HepG2 (cell line): ENCODE measurements around the gene SRGAP3. TPM values are rescaled to one million over a fixed set of nuclear protein-coding genes. Genes with fewer than 3 reads are reported as not detected.

Source experiments
- ATAC-seq: fragments of 200-7000 bp; cut with Tn5 transposase; 3 replicates; pipeline ENCODE4 v1.9.1; 2020; ENCODE audit warnings: mild to moderate bottlenecking, moderate library complexity
- BruUV-seq: library from RNA; stranded (reverse); fragments of 400-500 nt; replicated peaks from 2 replicates; lab custom pipeline; 2021; lab: Mats Ljungman, UMichigan
- CTCF ChIA-PET: fragments of 300-600 bp; formaldehyde crosslinking; extraction: SDS; loops from one replicate; lab custom pipeline; 2021; ENCODE audit warnings: low total read pairs, inconsistent platforms, low intra/inter-chr PET ratio; lab: Yijun Ruan, JAX
- POLR2A ChIA-PET: fragments of 350-600 bp; sonication (Branson Sonifier 250); formaldehyde crosslinking; loops from one replicate; lab custom pipeline; 2020; ENCODE audit warnings: antibody characterized with exemption, inconsistent platforms; lab: Yijun Ruan, JAX
- DNase-seq: peaks from one replicate; pipeline ENCODE4 v3.0.0-alpha.2; 2015; ENCODE audit warnings: low spot score
- FAIRE-seq: peaks from 3 replicates; lab custom pipeline; 2011; peaks lifted over from hg19 to GRCh38; lab: Jason Lieb, UNC
- H2AFZ ChIP-seq: one replicate; pipeline ENCODE4 v1.6.1; 2011; ENCODE audit warnings: low read length, inconsistent platforms
- H3K27ac ChIP-seq: fragments of 300-600 bp; 3 replicates; pipeline ENCODE4 v1.8.0; 2011; ENCODE audit warnings: mixed run types, mild to moderate bottlenecking, mixed read lengths, low read length, inconsistent platforms; ENCODE audit not compliant: insufficient read depth; ENCODE audit errors: extremely low read length
- H3K27me3 ChIP-seq, 2 experiments: fragments of 200-600 bp in 1 of 2; 2 replicates in 1 of 2; 3 replicates in 1 of 2; pipeline versions ENCODE4 v1.6.0 to v1.8.0; 2011; ENCODE audit warnings: low read length in 2 of 2, mild to moderate bottlenecking in 2 of 2, moderate library complexity in 2 of 2, inconsistent platforms in 1 of 2; ENCODE audit not compliant: insufficient read depth in 2 of 2, control insufficient read depth in 1 of 2
- H3K36me3 ChIP-seq, 2 experiments: fragments of 200-600 bp in 1 of 2; replicated peaks in 1 of 2; 2 replicates in 1 of 2; 3 replicates in 1 of 2; pipeline versions ENCODE4 v1.5.1 to v1.8.0; 2011; ENCODE audit warnings: low read length in 2 of 2, inconsistent platforms in 1 of 2; ENCODE audit not compliant: insufficient read depth in 2 of 2, control insufficient read depth in 1 of 2
- H3K4me1 ChIP-seq: 2 replicates; pipeline ENCODE4 v1.5.1; 2012; ENCODE audit warnings: low read length, inconsistent platforms; ENCODE audit not compliant: insufficient read depth
- H3K4me2 ChIP-seq: 2 replicates; pipeline ENCODE4 v1.6.0; 2011; ENCODE audit warnings: low read depth, low read length, inconsistent platforms
- H3K4me3 ChIP-seq, 3 experiments: fragments of 200-600 bp in 1 of 3; sonication (generic), shearing (Covaris generic) in 1 of 3; replicated peaks in 1 of 3; 2 replicates each; pipeline ENCODE4 v1.5.1; 2011 to 2016; ENCODE audit warnings: low read length in 3 of 3, inconsistent platforms in 2 of 3, low read depth in 2 of 3, mild to moderate bottlenecking in 2 of 3, control low read depth in 1 of 3, mixed read lengths in 1 of 3; ENCODE audit not compliant: insufficient read depth in 1 of 3
- H3K79me2 ChIP-seq: one replicate; pipeline ENCODE4 v1.6.1; 2011; ENCODE audit warnings: low read length, inconsistent platforms; ENCODE audit not compliant: insufficient read depth
- H3K9ac ChIP-seq: 2 replicates; pipeline ENCODE4 v1.6.0; 2011; ENCODE audit warnings: mild to moderate bottlenecking, low read depth, low read length, inconsistent platforms; ENCODE audit not compliant: insufficient read depth
- H3K9me3 ChIP-seq: 2 replicates; pipeline ENCODE4 v1.5.1; 2012; ENCODE audit warnings: mild to moderate bottlenecking, low read length
- H4K20me1 ChIP-seq: 2 replicates; pipeline ENCODE4 v1.6.0; 2011; ENCODE audit warnings: inconsistent platforms, mild to moderate bottlenecking, low read length, moderate library complexity; ENCODE audit not compliant: insufficient read depth
- ATAD3A ChIP-seq: sonication (generic); formaldehyde crosslinking; IDR thresholded peaks from 2 replicates; pipeline ENCODE4 v1.4.0; 2020; ENCODE audit warnings: missing genetic modification reagents
- HNRNPK ChIP-seq: fragments of 200-400 bp; formaldehyde crosslinking; IDR thresholded peaks from 2 replicates; pipeline ENCODE4 v1.6.1; 2018; ENCODE audit warnings: low read length, low read depth, moderate library complexity, mild to moderate bottlenecking; ENCODE audit not compliant: poor library complexity, severe bottlenecking
- MTA3 ChIP-seq: sonication (generic); formaldehyde crosslinking; IDR thresholded peaks from 2 replicates; pipeline ENCODE4 v1.4.0; 2020; ENCODE audit warnings: missing genetic modification reagents
- XRCC5 ChIP-seq: fragments of 200-400 bp; formaldehyde crosslinking; optimal IDR thresholded peaks from 2 replicates; pipeline ENCODE3; 2017; ENCODE audit warnings: mild to moderate bottlenecking, low read length
- ZNF251 ChIP-seq: sonication (generic); formaldehyde crosslinking; IDR thresholded peaks from 2 replicates; pipeline ENCODE4 v1.9.0; 2021; ENCODE audit warnings: mild to moderate bottlenecking, missing genetic modification reagents
- ZNF607 ChIP-seq: sonication (generic); formaldehyde crosslinking; IDR thresholded peaks from 2 replicates; pipeline ENCODE4 v1.5.1; 2020; ENCODE audit warnings: missing genetic modification reagents, mild to moderate bottlenecking, borderline replicate concordance
- ZNF652 ChIP-seq: IDR thresholded peaks from 2 replicates; pipeline ENCODE4 v1.6.1; 2016; ENCODE audit warnings: low read depth, borderline replicate concordance
- WGBS: methylation state at CpG from one replicate; pipeline ENCODE4 v1.1.6; 2017; ENCODE audit warnings: low lambda C conversion rate; 5-methylcytosine and 5-hydroxymethylcytosine counted together
- in situ Hi-C: cut with HindIII; loops from 2 replicates; pipeline ENCODE4 v1.10.0; 2017; ENCODE audit warnings: low pct_unique_long_range_greater_than_20kb; ENCODE audit not compliant: extremely low pct_ligation_motif_present
- intact Hi-C: fragments of 100-400 bp; cut with micrococcal nuclease; formaldehyde crosslinking; loops from one replicate; pipeline ENCODE4 v1.10.0; 2022; ENCODE audit not compliant: unreplicated experiment
- polyA plus RNA-seq, 8 experiments: library from polyadenylated mRNA; depleted of rRNA in 3 of 8; stranded (reverse) in 7 of 8; unstranded in 1 of 8; fragments of >200 nt; fragmentation: Illumina TruSeq in 4 of 8; extraction: Trizol in 4 of 8; gene quantifications; 2 replicates each; pipeline versions ENCODE4 v1.2.1 to v1.2.3, GENCODE V29; 2011 to 2016; ENCODE audit warnings: low read depth in 4 of 8, missing spikeins in 1 of 8, mixed read lengths in 1 of 8; ENCODE audit not compliant: insufficient read depth in 1 of 8
- total RNA-seq, 5 experiments: library from RNA; depleted of rRNA; stranded (reverse); fragments of >200 nt; fragmentation: Illumina TruSeq; extraction: Trizol; gene quantifications; 2 replicates each; pipeline ENCODE4 v1.2.3, GENCODE V29; 2016; ENCODE audit warnings: low read depth in 1 of 5
- TF ChIP-seq, protein P1 (sequence below): sonication (generic); formaldehyde crosslinking; conservative IDR thresholded peaks from 2 replicates; pipeline ENCODE4 v1.4.0; 2020; ENCODE audit warnings: missing genetic modification reagents
- TF ChIP-seq, protein P2 (sequence below): IDR thresholded peaks from 2 replicates; pipeline ENCODE4 v1.6.1; 2016
- TF ChIP-seq, protein P3 (sequence below): IDR thresholded peaks from 2 replicates; pipeline ENCODE4 v1.6.1; 2016; ENCODE audit warnings: low read depth, missing genetic modification reagents, missing compliant biosample characterization

Gene SRGAP3
- total and polyA plus RNA-seq, 2 of the 13 experiments (the other 11 are each of a cell fraction or from before 2014, with no cell fraction given): 1.2 to 1.4 TPM

DNA sequence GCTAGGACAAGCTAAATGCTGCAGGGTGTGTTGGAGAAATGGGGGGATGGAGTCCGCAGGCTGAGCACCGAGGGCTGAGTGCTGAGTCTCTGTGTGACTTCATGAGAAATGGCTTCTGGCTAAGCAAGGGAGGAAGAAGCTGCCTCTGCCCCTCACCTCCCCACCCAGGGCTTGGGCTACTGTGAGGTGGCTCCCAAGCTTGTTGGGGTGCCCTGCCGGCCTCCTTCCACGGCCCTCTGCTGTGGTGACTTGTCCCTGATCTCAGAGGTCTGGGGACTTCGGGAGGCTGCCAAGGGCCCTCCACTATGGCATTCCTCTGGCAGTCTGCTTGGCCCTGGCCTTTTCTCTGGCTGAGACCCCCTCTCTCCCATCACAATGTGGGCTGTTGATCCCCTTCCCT, 256.1 kb downstream of the SRGAP3 start:
- H3K4me1 ChIP-seq: peaks cover 8% of the 10 kb centered on the region; the same call in 1 of the 2 replicates
- H3K4me3 ChIP-seq: no peak overlapping the region
- ChIA-PET CTCF (no interaction called here), POLR2A (no interaction called here)
- no TSS peak for BruUV-seq
- 23% methylated on average over 4 of the region's 5 CpGs for WGBS
- no peak overlapping the region for H2AFZ ChIP-seq
- H3K27me3 ChIP-seq: peaks cover 0 to 11% of the 10 kb centered on the region in 2 experiments; a peak in 3 of 5 replicates
- ATAC-seq (no peak), DNase-seq (no peak), FAIRE-seq (no peak)
- TF ChIP-seq, protein P1, sequence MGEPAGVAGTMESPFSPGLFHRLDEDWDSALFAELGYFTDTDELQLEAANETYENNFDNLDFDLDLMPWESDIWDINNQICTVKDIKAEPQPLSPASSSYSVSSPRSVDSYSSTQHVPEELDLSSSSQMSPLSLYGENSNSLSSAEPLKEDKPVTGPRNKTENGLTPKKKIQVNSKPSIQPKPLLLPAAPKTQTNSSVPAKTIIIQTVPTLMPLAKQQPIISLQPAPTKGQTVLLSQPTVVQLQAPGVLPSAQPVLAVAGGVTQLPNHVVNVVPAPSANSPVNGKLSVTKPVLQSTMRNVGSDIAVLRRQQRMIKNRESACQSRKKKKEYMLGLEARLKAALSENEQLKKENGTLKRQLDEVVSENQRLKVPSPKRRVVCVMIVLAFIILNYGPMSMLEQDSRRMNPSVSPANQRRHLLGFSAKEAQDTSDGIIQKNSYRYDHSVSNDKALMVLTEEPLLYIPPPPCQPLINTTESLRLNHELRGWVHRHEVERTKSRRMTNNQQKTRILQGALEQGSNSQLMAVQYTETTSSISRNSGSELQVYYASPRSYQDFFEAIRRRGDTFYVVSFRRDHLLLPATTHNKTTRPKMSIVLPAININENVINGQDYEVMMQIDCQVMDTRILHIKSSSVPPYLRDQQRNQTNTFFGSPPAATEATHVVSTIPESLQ (CRISPR knock-in tag): no peak
- TF ChIP-seq XRCC5 (no peak), ZNF652 (CRISPR knock-in tag) (no peak), ZNF251 (CRISPR knock-in tag) (no peak), ZNF607 (CRISPR knock-in tag) (no peak), MTA3 (CRISPR knock-in tag) (no peak), HNRNPK (no peak), ATAD3A (CRISPR knock-in tag) (no peak)
- TF ChIP-seq, protein P2, sequence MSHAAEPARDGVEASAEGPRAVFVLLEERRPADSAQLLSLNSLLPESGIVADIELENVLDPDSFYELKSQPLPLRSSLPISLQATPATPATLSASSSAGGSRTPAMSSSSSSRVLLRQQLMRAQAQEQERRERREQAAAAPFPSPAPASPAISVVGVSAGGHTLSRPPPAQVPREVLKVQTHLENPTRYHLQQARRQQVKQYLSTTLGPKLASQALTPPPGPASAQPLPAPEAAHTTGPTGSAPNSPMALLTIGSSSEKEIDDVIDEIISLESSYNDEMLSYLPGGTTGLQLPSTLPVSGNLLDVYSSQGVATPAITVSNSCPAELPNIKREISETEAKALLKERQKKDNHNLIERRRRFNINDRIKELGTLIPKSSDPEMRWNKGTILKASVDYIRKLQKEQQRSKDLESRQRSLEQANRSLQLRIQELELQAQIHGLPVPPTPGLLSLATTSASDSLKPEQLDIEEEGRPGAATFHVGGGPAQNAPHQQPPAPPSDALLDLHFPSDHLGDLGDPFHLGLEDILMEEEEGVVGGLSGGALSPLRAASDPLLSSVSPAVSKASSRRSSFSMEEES (CRISPR knock-in tag): no peak
- TF ChIP-seq, protein P3, sequence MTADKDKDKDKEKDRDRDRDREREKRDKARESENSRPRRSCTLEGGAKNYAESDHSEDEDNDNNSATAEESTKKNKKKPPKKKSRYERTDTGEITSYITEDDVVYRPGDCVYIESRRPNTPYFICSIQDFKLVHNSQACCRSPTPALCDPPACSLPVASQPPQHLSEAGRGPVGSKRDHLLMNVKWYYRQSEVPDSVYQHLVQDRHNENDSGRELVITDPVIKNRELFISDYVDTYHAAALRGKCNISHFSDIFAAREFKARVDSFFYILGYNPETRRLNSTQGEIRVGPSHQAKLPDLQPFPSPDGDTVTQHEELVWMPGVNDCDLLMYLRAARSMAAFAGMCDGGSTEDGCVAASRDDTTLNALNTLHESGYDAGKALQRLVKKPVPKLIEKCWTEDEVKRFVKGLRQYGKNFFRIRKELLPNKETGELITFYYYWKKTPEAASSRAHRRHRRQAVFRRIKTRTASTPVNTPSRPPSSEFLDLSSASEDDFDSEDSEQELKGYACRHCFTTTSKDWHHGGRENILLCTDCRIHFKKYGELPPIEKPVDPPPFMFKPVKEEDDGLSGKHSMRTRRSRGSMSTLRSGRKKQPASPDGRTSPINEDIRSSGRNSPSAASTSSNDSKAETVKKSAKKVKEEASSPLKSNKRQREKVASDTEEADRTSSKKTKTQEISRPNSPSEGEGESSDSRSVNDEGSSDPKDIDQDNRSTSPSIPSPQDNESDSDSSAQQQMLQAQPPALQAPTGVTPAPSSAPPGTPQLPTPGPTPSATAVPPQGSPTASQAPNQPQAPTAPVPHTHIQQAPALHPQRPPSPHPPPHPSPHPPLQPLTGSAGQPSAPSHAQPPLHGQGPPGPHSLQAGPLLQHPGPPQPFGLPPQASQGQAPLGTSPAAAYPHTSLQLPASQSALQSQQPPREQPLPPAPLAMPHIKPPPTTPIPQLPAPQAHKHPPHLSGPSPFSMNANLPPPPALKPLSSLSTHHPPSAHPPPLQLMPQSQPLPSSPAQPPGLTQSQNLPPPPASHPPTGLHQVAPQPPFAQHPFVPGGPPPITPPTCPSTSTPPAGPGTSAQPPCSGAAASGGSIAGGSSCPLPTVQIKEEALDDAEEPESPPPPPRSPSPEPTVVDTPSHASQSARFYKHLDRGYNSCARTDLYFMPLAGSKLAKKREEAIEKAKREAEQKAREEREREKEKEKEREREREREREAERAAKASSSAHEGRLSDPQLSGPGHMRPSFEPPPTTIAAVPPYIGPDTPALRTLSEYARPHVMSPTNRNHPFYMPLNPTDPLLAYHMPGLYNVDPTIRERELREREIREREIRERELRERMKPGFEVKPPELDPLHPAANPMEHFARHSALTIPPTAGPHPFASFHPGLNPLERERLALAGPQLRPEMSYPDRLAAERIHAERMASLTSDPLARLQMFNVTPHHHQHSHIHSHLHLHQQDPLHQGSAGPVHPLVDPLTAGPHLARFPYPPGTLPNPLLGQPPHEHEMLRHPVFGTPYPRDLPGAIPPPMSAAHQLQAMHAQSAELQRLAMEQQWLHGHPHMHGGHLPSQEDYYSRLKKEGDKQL (CRISPR knock-in tag): no peak
- intact Hi-C loops: no loop called here
- H3K79me2 ChIP-seq: no peaks in the 10 kb centered on the region
- H3K4me2 ChIP-seq: no peak overlapping the region
- H3K9ac ChIP-seq: no peak overlapping the region
- in situ Hi-C loops: no loop called here
- no peaks in the 10 kb centered on the region for H3K9me3 ChIP-seq
- H4K20me1 ChIP-seq: no peaks in the 10 kb centered on the region
- no peaks in the 10 kb centered on the region for H3K36me3 ChIP-seq
- H3K27ac ChIP-seq: no peak overlapping the region
